Esophagus muscularis mucosa (tissue), 4 donors: Measurements from ENCODE around the gene IPPK. TPM values are rescaled to one million over a fixed set of nuclear protein-coding genes. Genes with fewer than 3 reads are reported as not detected.

Experiments used
- DNase-seq: peaks from one replicate; pipeline ENCODE4 v3.0.0-alpha.2; 2017; ENCODE audit errors: extremely low spot score
- H3K27ac ChIP-seq, 4 donors: fragments of 200-600 bp; sonication (generic); replicated peaks in 1 of 4; 1 replicate in 3 of 4; 2 replicates in 1 of 4; pipeline ENCODE4 v1.5.1; 2016 to 2019; ENCODE audit warnings: mild to moderate bottlenecking in 1 of 4
- H3K27me3 ChIP-seq, 4 donors: fragments of 200-600 bp; sonication (generic); one replicate each; pipeline versions ENCODE4 v1.5.1 to v1.6.0; 2016 to 2019
- H3K36me3 ChIP-seq, 4 donors: fragments of 200-600 bp; sonication (generic); one replicate each; pipeline ENCODE4 v1.5.1; 2016 to 2019
- H3K4me1 ChIP-seq, 4 donors: fragments of 200-600 bp; sonication (generic); one replicate each; pipeline ENCODE4 v1.5.1; 2016 to 2019
- H3K4me3 ChIP-seq, 4 donors: fragments of 200-600 bp; sonication (generic); 1 replicate in 2 of 4; 2 replicates in 2 of 4; pipeline ENCODE4 v1.5.1; 2016 to 2019; ENCODE audit warnings: mild to moderate bottlenecking in 4 of 4, moderate library complexity in 1 of 4
- H3K9me3 ChIP-seq, 4 donors: fragments of 200-600 bp; sonication (generic); 1 replicate in 3 of 4; 2 replicates in 1 of 4; pipeline ENCODE4 v1.5.1; 2016 to 2019
- EP300 ChIP-seq: sonication (generic); formaldehyde crosslinking; IDR thresholded peaks from one replicate; pipeline ENCODE4 v1.6.1; 2017; ENCODE audit warnings: antibody characterized with exemption
- POLR2A ChIP-seq: fragments of 450-650 bp; IDR thresholded peaks from one replicate; pipeline ENCODE4 v1.6.1; 2017; ENCODE audit warnings: antibody characterized with exemption, moderate library complexity, mild to moderate bottlenecking, low read depth
- POLR2AphosphoS5 ChIP-seq, 2 donors: sonication (generic); formaldehyde crosslinking; IDR thresholded peaks; one replicate each; pipeline ENCODE4 v1.6.1; 2017; ENCODE audit warnings: antibody characterized with exemption in 2 of 2
- WGBS: methylation state at CpG from one replicate; pipeline ENCODE4 v1.1.5; 2018; 5-methylcytosine and 5-hydroxymethylcytosine counted together
- intact Hi-C: fragments of 100-400 bp; cut with DNase I; formaldehyde crosslinking; loops from one replicate; pipeline ENCODE4 v1.15.1; 2023
- total RNA-seq, 4 donors: library from RNA; depleted of rRNA; stranded (reverse); fragments of >200 nt; gene quantifications; one replicate each; pipeline versions ENCODE4 v1.1.0 to v1.2.1, GENCODE V29; 2016
- TF ChIP-seq, protein P1 (sequence below), 3 experiments: fragments of 200-600 bp in 2 of 3; fragments of 450-650 bp in 1 of 3; sonication (generic) in 2 of 3; IDR thresholded peaks; one replicate each; pipeline ENCODE4 v1.5.1; 2017 to 2019; ENCODE audit warnings: antibody characterized with exemption in 3 of 3, mild to moderate bottlenecking in 2 of 3, moderate library complexity in 1 of 3

The IPPK gene
- total RNA-seq, 4 donors from 2014 or later = 5.0 to 8.4 (median 6.1) TPM

DNA sequence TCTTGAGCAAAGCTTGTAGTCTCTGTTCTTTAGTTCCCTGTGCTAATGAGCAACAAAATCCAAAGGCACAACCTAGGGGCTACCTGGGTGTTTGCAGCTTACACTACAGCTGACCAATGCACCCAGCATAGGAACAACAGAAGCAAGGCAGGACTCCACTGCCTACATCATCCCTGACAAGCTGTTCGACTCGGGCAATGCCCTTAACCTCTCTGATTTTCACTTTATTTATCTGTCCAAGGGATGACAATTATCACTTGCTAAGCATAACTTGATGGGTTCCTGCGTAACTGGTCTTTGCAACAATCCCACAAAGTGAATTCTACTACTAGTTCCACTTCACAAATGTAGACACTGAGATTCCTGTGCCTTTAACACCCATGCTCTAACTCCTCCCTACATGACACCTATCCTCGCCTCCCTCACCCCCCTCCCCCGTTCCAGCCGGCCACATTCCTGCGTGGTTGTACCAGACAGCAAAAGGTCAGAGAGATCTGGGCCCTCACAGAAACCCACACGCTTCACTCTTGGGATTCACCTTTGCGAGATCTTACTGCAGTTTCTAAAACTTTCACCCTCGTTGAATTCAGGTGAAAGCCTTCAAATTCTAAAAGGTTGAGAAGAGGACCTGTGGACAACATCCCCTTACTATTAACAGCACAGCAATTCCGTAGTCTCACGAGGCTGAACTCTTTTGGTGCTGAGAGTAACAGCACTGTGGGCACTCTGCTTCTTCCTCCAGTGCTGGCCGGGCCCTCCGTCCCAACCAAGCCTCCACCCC, 995 bp downstream of the IPPK start:
- DNase-seq = peak; percentile 89
- Histone ChIP-seq H3K36me3 (peaks cover 0 to 15% (median 11%) of the 10 kb centered on the region in 4 donors), H3K4me1 (peaks cover 25 to 60% (median 40%) of the 10 kb centered on the region in 4 donors), H3K27ac (peak overlapping the region; percentile 81 to 93 (median 87)), H3K27me3 (no peaks in the 10 kb centered on the region), H3K9me3 (no peaks in the 10 kb centered on the region), H3K4me3 (peak overlapping the region; percentile 61 to 91 (median 75))
- no peak for TF ChIP-seq POLR2AphosphoS5 (IDR thresholded peaks at IDR 0.05)
- no peak for TF ChIP-seq EP300
- TF ChIP-seq, protein P1, sequence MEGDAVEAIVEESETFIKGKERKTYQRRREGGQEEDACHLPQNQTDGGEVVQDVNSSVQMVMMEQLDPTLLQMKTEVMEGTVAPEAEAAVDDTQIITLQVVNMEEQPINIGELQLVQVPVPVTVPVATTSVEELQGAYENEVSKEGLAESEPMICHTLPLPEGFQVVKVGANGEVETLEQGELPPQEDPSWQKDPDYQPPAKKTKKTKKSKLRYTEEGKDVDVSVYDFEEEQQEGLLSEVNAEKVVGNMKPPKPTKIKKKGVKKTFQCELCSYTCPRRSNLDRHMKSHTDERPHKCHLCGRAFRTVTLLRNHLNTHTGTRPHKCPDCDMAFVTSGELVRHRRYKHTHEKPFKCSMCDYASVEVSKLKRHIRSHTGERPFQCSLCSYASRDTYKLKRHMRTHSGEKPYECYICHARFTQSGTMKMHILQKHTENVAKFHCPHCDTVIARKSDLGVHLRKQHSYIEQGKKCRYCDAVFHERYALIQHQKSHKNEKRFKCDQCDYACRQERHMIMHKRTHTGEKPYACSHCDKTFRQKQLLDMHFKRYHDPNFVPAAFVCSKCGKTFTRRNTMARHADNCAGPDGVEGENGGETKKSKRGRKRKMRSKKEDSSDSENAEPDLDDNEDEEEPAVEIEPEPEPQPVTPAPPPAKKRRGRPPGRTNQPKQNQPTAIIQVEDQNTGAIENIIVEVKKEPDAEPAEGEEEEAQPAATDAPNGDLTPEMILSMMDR (IDR thresholded peaks at IDR 0.05) = no peak
- no peak for TF ChIP-seq POLR2A
- intact Hi-C loops = no loop called here
- 19% methylated on average over 14 of the region's 14 CpGs for WGBS

DNA sequence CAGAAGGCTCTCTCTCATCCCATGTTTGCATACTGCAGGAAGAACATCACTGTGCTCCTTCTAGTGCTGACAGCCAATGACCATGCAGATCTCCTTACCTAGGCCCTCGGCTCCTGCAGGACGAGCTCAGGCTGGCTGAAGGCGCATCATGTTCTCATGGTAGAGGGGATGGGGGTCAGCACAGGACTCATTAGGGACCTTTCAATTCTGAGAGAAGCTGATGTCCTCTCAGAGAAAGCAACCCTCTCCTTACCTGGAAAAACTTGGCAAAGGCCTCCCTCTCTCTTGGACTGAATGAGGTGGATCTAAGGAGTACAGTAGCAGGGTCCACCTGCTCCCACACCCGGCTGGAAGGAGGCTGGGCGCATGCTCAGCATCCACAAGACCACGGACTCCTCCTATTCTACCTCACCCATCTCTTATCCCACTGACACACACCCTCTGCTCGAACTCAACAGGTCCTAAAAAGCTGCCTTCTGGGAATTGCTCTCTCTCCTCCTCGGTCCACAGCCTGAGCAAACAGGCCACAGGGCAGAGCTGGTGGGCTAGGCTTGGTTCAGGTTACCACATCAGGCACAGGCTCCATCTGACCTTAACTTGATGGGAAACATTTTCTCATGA, 2.9 kb downstream of the IPPK start:
- peaks cover 0 to 22% (median 17%) of the 10 kb centered on the region in 4 donors for H3K36me3 ChIP-seq
- DNase-seq = peak; percentile 91
- TF ChIP-seq POLR2A = no peak
- TF ChIP-seq, protein P1 (IDR thresholded peaks at IDR 0.05) = no peak
- no peak for TF ChIP-seq EP300
- TF ChIP-seq POLR2AphosphoS5 (IDR thresholded peaks at IDR 0.05) = no peak
- no peak overlapping the region for H3K27ac ChIP-seq
- H3K9me3 ChIP-seq = no peaks in the 10 kb centered on the region
- 88% methylated on average over 6 of the region's 8 CpGs for WGBS
- no peak overlapping the region for H3K4me3 ChIP-seq
- no peaks in the 10 kb centered on the region for H3K27me3 ChIP-seq
- intact Hi-C loops = no loop called here
- peaks cover 25 to 62% (median 40%) of the 10 kb centered on the region in 4 donors for H3K4me1 ChIP-seq

DNA sequence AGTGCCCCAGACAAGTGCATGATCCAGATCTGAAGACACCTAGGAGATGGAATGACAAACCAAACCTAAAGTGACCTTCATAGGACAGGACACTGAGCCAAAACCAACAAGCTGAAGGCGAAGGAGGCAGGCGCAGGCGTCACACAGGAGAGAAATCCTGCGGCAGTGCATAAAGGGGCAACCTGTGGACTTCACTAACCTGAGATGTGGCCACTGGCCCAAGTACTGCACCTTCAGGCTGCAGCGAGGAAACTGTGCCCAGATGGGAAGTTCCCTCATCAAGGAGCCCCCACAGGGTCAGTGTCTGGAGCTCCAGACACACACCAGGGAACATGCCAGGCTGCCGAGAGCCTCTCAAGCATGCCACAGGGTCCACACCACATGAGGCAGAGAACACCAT, 3.7 kb downstream of the IPPK start:
- DNase-seq = no peak
- Histone ChIP-seq H3K4me1 (peaks cover 23 to 61% (median 35%) of the 10 kb centered on the region in 4 donors), H3K9me3 (no peaks in the 10 kb centered on the region), H3K27me3 (no peaks in the 10 kb centered on the region), H3K4me3 (no peak overlapping the region), H3K36me3 (peaks cover 0 to 22% (median 17%) of the 10 kb centered on the region in 4 donors), H3K27ac (no peak overlapping the region)
- intact Hi-C loops = no loop called here
- no peak for TF ChIP-seq EP300
- no peak for TF ChIP-seq POLR2A
- TF ChIP-seq POLR2AphosphoS5 (IDR thresholded peaks at IDR 0.05) = no peak
- TF ChIP-seq, protein P1 (IDR thresholded peaks at IDR 0.05) = no peak
- WGBS = 94% methylated on average over 6 of the region's 6 CpGs

DNA sequence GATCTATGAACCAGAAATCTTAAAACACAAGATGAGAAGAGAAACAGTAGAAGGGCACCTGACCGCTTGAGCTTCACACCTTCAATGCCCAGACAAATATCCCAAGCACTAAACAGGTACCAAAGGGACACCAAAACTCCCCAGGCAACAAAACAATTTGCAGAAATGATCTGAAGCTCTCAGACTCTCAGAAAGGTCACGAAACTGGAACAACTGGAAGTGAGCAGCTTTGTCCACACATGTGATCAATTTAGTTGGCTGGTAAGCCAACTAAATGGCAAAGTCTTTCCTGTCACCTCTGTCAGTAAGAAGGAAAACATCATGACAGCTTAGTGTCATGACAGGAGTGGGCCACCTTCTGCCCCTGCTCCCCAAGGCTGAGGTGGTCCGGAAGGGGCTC, 4.1 kb downstream of the IPPK start:
- Histone ChIP-seq H3K4me1 (peaks cover 23 to 61% (median 35%) of the 10 kb centered on the region in 4 donors), H3K27me3 (no peaks in the 10 kb centered on the region), H3K27ac (no peak overlapping the region), H3K4me3 (no peak overlapping the region), H3K36me3 (peaks cover 0 to 22% (median 17%) of the 10 kb centered on the region in 4 donors), H3K9me3 (no peaks in the 10 kb centered on the region)
- intact Hi-C loops = no loop called here
- TF ChIP-seq EP300 (no peak), POLR2A (no peak), POLR2AphosphoS5 (IDR thresholded peaks at IDR 0.05) (no peak)
- TF ChIP-seq, protein P1 (IDR thresholded peaks at IDR 0.05) = no peak
- DNase-seq = no peak
- WGBS = 96% methylated on average over 3 of the region's 3 CpGs
